Activated CD4-positive, alpha-beta T cell treated with anti-CD3 and anti-CD28 coated beads for 36 hours (primary cell): ENCODE data around the gene KRTAP10-7. TPM values are rescaled to one million over a fixed set of nuclear protein-coding genes. Genes with fewer than 3 reads are reported as not detected.
"Not testable (repeated sequence)": the region's sequence is repeated elsewhere in the genome, so short reads cannot be mapped to it uniquely, and the experiment has no call there.

Experiments
- ATAC-seq: fragments of 200-7000 bp; cut with Tn5 transposase; one replicate; pipeline ENCODE4 v1.10.0; 2021; ENCODE audit warnings: mild to moderate bottlenecking, moderate library complexity
- CTCF ChIA-PET: fragments of 350-600 bp; sonication (Branson Sonifier 250); formaldehyde crosslinking; loops from one replicate; lab custom pipeline; 2021; ENCODE audit warnings: antibody characterized with exemption; lab: Charles Lee
- POLR2A ChIA-PET: fragments of 350-600 bp; sonication (Branson Sonifier 250); formaldehyde crosslinking; loops from one replicate; lab custom pipeline; 2021; ENCODE audit warnings: antibody characterized with exemption, inconsistent platforms; lab: Charles Lee
- DNase-seq: peaks from one replicate; pipeline ENCODE4 v3.0.0-alpha.2; 2020
- H3K27ac Mint-ChIP-seq: one replicate; pipeline ENCODE4 v1.8.0; 2021; ENCODE audit warnings: mixed read lengths
- H3K27me3 Mint-ChIP-seq: one replicate; pipeline ENCODE4 v1.8.0; 2021; ENCODE audit warnings: mixed read lengths
- H3K36me3 Mint-ChIP-seq: one replicate; pipeline ENCODE4 v1.8.0; 2021; ENCODE audit warnings: low read depth, mixed read lengths
- H3K4me1 Mint-ChIP-seq: one replicate; pipeline ENCODE4 v1.8.0; 2021; ENCODE audit warnings: mixed read lengths
- H3K4me3 Mint-ChIP-seq: one replicate; pipeline ENCODE4 v1.8.0; 2021; ENCODE audit warnings: mild to moderate bottlenecking, moderate library complexity, mixed read lengths
- H3K9me3 Mint-ChIP-seq: one replicate; pipeline ENCODE4 v1.8.0; 2021; ENCODE audit warnings: low read depth, mixed read lengths
- intact Hi-C, 2 experiments: fragments of 100-400 bp; cut with DNase I in 1 of 2; cut with micrococcal nuclease in 1 of 2; formaldehyde crosslinking; loops; one replicate each; pipeline versions ENCODE4 v1.14.2 to v1.15.1; 2022 to 2024; cut with DNase I, micrococcal nuclease
- total RNA-seq, 2 experiments: library from RNA; stranded (reverse); gene quantifications; one replicate each; pipeline ENCODE4 v1.2.3, GENCODE V29; 2021

KRTAP10-7 gene
- total RNA-seq, 2 experiments from 2014 or later = not detected

DNA sequence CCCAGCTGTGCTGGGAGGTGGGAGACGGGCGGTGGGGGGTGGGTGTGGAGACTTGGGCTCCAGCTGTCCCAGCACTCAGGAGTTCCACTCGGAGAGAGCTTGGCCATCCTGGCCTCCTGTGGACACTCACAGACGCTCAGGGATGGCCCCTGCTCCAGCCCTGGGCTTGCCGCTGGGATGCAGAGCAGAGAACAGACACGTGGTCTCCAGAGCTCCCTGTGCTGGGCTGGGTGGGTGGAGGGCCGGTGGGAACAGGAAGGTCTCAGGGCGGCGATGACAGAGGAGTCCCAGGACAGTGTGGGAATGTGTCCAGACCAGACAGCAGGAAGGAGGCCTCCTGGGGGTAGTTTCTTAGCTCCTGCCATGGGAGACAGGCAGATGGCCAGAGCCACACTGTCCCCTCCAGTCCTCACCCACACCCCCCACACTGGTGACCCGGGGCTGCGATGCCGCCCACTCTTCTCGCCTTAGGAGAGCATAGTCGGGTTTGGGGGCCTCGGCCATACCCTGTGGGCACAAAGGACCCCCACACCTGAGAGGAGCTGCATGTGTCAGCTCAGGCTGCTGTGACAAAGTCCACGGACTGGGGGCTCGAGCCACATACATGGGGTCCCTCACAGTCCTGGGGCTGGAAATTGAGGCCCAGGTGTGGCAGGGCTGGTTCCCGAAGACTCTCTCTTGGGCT is 28.5 kb downstream of the KRTAP10-7 start:
- no peak for ATAC-seq
- DNase-seq = no peak
- Mint-ChIP-seq H3K4me3 (no peak overlapping the region), H3K9me3 (peaks cover 41% of the 10 kb centered on the region), H3K4me1 (peaks cover 21% of the 10 kb centered on the region), H3K27me3 (no peaks in the 10 kb centered on the region), H3K27ac (no peak overlapping the region), H3K36me3 (peaks cover 7% of the 10 kb centered on the region)
- ChIA-PET CTCF (interaction anchor here (0.6 kb wide), 1 partner anchor 74 kb away, joined by 3 read pairs; no protein-coding TSS in a partner anchor), POLR2A (no interaction called here)
- intact Hi-C loops = no loop called here

DNA sequence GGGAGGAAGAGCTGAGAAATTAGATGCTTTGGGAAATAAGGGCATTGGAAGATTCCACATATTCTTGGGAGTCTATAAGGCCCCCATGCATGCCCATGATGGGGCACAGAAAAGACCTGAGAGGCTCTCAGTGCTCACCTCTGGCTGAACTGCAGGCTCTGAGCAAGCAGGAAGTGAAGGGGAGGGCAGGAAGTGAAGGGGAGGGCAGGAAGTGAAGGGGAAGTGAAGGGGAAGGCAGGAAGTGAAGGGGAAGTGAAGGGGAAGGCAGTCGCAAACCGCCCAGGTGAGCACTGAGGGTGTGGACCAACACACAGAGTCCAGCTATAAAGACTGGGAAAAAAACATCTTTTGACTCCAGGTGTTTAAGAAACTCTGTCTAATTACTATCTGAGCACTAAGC is 30.0 kb downstream of the KRTAP10-7 start:
- Mint-ChIP-seq H3K27me3 (no peaks in the 10 kb centered on the region), H3K36me3 (peaks cover 5% of the 10 kb centered on the region), H3K4me3 (no peak overlapping the region), H3K9me3 (peaks cover 28% of the 10 kb centered on the region), H3K4me1 (peaks cover 21% of the 10 kb centered on the region), H3K27ac (peak overlapping the region; percentile 27)
- no peak for ATAC-seq
- intact Hi-C loops = no loop called here
- ChIA-PET CTCF (no interaction called here), POLR2A (no interaction called here)
- no peak for DNase-seq

DNA sequence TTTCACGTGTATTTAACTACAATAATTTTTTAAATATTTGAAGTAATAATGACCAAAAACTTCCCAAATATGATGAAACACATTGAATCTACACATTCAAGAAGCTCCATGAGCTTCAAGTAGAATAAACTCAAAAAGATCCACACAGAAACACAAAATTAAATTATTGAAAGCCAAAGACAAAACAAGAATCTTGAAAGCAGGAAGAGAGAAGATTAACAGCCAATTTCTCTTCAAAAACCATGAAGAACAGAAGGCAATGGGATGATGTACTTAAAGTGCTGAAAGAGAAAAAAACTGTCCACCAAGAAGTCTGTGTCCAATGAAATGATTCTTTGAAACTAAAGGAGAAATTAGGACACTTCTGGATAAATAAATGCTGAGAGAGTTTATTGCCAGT is 31.7 kb downstream of the KRTAP10-7 start:
- ATAC-seq = no peak
- Mint-ChIP-seq H3K9me3 (peaks cover 28% of the 10 kb centered on the region), H3K4me1 (peaks cover 21% of the 10 kb centered on the region), H3K36me3 (peaks cover 5% of the 10 kb centered on the region), H3K4me3 (no peak overlapping the region), H3K27ac (no peak overlapping the region), H3K27me3 (no peaks in the 10 kb centered on the region)
- intact Hi-C loops = no loop called here
- no peak for DNase-seq
- ChIA-PET CTCF (interaction anchor here (1.5 kb wide), 1 partner anchor 11 kb away, joined by 4 read pairs; no protein-coding TSS in a partner anchor), POLR2A (no interaction called here)

DNA sequence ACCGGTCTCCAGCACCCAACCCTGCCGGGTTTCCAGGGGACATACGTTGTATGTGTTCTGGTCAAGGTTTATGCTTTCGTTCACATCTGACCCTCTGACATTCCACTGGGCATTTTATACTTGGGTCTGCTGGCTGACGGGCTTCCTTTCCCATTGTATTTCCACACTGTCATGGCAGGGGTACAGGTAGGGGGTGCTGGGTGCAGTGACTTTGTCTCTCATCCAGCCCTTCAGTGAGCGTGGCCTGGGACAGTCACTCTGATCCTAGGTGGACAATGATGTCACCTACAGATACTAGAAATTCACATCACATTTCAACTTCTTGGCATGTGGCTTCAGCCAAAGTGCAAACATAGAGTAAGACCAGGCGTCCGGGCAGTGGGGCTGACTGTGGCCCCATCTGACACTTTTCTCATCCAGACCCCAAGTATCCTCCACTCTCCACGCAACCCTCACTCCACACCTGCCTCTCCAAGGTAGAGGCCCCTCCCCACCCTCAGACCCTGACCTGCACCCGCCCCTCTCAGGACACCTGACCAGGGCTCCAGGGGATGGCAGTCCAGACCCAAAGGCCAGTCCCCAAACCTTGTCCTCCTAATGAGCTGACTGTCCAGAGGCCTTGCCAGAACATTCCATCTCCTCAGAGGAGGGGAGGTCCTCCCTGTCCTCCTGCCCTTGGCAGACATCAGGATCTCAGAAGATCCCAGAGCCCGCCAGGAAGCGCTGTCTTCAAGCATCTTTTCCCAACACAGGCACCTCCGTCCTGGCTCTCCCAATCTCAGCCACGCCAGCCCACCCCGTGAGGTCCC is 36.0 kb downstream of the KRTAP10-7 start:
- H3K4me3 Mint-ChIP-seq = no peak overlapping the region
- H3K27me3 Mint-ChIP-seq = no peaks in the 10 kb centered on the region
- CTCF ChIA-PET = no interaction called here
- POLR2A ChIA-PET = no interaction called here
- ATAC-seq = no peak
- H3K9me3 Mint-ChIP-seq = peaks cover 19% of the 10 kb centered on the region
- H3K4me1 Mint-ChIP-seq = no peaks in the 10 kb centered on the region
- intact Hi-C loops = no loop called here
- peaks cover 6% of the 10 kb centered on the region for H3K36me3 Mint-ChIP-seq
- no peak for DNase-seq
- H3K27ac Mint-ChIP-seq = no peak overlapping the region

DNA sequence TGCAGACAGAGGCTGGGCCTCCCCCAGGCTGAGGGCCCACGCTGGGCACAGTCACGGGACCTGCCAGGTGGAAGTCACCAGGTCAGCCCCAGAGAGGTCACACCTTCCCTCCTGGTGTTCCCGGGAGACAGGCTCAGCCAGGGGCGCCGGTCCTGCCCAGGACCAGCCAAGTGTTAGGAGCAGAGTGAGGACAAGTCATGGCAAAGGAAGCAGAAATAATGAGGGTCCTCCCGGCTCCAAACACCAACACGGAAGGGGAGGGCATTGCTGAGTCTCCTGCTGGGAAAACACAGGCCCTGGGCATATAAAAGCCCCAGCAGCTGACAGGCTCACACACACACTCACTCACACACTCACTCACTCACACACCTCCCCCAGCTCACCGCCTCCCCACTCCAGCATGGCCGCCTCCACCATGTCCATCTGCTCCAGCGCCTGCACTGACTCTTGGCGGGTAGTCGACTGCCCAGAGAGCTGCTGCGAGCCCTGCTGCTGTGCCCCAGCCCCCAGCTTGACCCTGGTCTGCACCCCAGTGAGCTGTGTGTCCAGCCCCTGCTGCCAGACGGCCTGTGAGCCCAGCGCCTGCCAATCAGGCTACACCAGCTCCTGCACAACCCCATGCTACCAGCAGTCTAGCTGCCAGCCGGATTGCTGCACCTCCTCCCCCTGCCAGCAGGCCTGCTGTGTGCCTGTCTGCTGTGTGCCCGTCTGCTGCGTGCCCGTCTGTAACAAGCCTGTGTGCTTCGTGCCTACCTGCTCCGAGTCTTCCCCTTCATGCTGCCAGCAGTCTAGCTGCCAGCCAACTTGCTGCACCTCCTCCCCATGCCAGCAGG is 36.8 kb downstream of the KRTAP10-7 start, which contains the start of gene KRTAP10-10:
TSS of gene KRTAP10-10 (plus strand) at position 339 of the 833 bp plus-strand sequence. CDS start at position 401, 62 bp downstream.
- no peak within 1 kb of the TSS for H3K27ac Mint-ChIP-seq
- H3K9me3 Mint-ChIP-seq = peaks cover 17% of the 10 kb centered on the region
- no peaks in the 10 kb centered on the region for H3K4me1 Mint-ChIP-seq
- ATAC-seq (no peak), DNase-seq (no peak)
- H3K4me3 Mint-ChIP-seq = no peak within 1 kb of the TSS
- intact Hi-C loops = no loop called here
- ChIA-PET CTCF (no interaction called here), POLR2A (no interaction called here)
- peaks cover 3% of the 10 kb centered on the region for H3K36me3 Mint-ChIP-seq
- no peaks in the 10 kb centered on the region for H3K27me3 Mint-ChIP-seq

DNA sequence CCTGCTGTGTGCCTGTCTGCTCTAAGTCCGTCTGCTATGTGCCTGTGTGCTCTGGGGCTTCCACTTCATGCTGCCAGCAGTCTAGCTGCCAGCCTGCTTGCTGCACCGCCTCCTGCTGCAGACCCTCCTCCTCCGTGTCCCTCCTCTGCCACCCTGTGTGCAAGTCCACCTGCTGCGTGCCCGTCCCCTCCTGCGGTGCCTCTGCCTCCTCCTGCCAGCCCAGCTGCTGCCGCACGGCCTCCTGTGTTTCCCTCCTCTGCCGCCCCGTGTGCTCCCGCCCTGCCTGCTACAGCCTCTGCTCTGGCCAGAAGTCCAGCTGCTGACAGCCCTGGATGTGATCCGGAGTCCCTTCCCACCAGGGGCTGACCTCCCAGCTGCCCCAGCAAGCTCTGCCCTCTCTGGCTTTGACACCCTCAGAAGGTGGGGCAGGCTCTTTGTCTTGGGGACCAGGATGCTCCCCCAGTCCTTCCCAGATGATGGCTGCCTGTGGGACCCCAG is 37.5 kb downstream of the KRTAP10-7 start:
- H3K27me3 Mint-ChIP-seq, H3K27ac Mint-ChIP-seq, DNase-seq, POLR2A ChIA-PET, ATAC-seq, H3K4me1 Mint-ChIP-seq, intact Hi-C loops, H3K36me3 Mint-ChIP-seq, H3K4me3 Mint-ChIP-seq, CTCF ChIA-PET: not testable (repeated sequence)
- H3K9me3 Mint-ChIP-seq = peaks cover 18% of the 10 kb centered on the region

DNA sequence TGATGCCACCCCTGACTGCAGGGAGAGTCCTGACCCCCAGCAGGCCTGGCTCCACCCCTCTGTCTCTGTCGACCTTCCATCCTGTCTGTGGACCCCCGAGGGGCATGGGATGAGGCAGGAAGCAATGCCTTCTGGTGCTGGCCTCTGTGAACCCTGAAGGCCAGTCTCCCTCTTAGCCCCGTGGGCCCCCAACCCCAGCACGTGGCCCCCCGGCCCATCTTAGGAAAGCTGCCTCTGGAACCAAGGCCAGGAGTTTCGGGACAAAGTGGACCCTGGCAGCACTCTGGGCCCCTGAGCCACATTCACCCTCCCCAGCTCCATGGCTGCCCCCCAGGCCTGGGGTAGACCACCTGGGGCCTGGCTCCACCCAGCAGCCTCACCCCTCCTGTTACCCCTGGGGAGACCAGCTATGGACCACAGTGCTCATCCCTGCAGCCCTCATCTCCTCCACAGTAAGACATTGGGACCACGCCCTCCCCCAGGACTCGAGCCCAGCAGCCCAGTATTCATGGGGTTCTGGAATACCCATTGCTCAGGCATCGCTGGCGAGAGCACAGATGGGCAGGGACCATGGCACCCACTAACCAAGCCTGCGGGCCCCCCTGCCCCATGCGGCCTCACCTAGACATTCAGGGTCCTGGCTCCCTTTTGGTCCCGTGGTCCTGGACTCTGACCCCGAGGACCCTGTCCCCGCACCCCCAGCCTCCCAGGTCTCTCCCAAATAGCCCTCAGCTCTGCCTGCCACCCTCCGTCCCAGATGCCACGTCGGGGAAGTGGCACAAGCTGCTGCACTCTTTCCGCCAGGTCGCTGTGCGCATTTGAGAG is 38.3 kb downstream of the KRTAP10-7 start:
- POLR2A ChIA-PET, H3K27me3 Mint-ChIP-seq, H3K27ac Mint-ChIP-seq, ATAC-seq, H3K36me3 Mint-ChIP-seq, intact Hi-C loops, H3K4me3 Mint-ChIP-seq, CTCF ChIA-PET, H3K4me1 Mint-ChIP-seq, DNase-seq: not testable (repeated sequence)
- peaks cover 20% of the 10 kb centered on the region for H3K9me3 Mint-ChIP-seq

DNA sequence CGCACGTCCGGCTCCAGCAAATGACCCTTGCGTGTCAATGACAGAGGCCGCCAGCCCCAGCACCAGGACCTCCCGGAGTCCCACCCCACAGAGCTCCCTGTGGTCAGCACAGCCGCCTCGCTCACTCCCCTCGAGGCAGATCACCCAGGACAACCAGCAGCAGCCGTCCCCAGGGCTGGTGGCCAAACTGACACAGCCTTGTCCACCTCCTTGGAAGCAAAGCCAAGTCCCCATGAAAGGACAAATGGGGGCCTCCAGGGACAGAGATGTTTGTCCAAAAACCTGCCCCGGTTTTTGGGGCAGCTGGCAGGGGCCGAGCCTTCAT is 38.9 kb downstream of the KRTAP10-7 start:
- no peak overlapping the region for H3K27ac Mint-ChIP-seq
- H3K4me3 Mint-ChIP-seq = no peak overlapping the region
- DNase-seq = no peak
- H3K4me1 Mint-ChIP-seq = no peaks in the 10 kb centered on the region
- H3K9me3 Mint-ChIP-seq = peaks cover 24% of the 10 kb centered on the region
- intact Hi-C loops = no loop called here
- ATAC-seq = no peak
- ChIA-PET POLR2A (no interaction called here), CTCF (no interaction called here)
- H3K27me3 Mint-ChIP-seq = no peaks in the 10 kb centered on the region
- H3K36me3 Mint-ChIP-seq = peaks cover 6% of the 10 kb centered on the region

DNA sequence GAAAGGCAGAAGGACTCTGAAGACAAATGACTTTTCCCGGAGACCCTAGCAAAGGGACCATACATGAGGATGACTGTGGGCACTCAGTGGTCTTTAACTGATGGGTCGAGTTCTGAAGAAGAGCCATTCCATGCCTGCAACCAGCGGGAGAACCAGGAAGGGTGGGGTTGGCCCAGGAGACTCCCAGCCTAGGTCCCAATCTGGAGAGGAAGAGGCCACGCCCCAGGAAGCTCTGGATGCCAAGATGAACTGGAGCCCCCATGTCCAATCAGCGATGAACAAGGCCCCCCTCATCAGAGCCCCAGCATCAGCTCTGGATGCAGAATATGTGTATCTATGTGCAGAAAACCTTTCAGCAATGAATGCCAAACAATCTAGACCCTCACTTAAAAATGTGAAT is 40.4 kb downstream of the KRTAP10-7 start:
- POLR2A ChIA-PET = no interaction called here
- H3K9me3 Mint-ChIP-seq = peaks cover 32% of the 10 kb centered on the region
- ATAC-seq (no peak), DNase-seq (no peak)
- H3K27ac Mint-ChIP-seq = no peak overlapping the region
- H3K27me3 Mint-ChIP-seq = no peaks in the 10 kb centered on the region
- H3K36me3 Mint-ChIP-seq = peaks cover 12% of the 10 kb centered on the region
- CTCF ChIA-PET = no interaction called here
- no peak overlapping the region for H3K4me3 Mint-ChIP-seq
- H3K4me1 Mint-ChIP-seq = no peaks in the 10 kb centered on the region
- intact Hi-C loops = no loop called here

DNA sequence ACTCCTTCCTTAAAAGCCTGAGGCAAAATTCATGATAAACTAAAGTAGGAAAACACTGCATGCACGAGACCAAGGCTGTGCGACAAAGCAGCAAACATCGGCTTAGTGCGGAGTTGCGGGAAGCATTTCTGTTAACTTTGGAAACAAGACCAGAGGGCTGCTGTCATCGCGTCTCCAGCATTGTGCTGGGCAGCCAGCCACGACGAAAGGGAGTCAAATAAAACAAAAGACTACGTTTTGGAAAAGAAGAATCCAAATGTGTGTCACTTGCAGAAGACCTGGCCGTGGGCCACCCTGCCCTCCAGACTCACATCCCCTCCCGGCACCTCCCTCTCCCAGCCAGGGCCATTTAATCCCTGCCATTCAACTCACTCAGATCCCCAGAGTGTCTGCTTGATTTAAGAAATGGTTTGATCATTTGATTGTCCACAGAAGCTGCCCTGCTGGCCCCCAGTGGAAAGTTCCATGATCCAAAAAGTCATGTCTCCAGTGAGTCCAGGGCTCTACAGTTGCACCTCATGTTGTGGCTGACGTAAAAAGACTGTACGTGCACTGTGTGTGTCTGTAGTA is 43.4 kb downstream of the KRTAP10-7 start:
- Mint-ChIP-seq H3K4me1 (no peaks in the 10 kb centered on the region), H3K9me3 (peaks cover 32% of the 10 kb centered on the region), H3K4me3 (no peak overlapping the region), H3K27me3 (no peaks in the 10 kb centered on the region), H3K36me3 (peaks cover 14% of the 10 kb centered on the region), H3K27ac (no peak overlapping the region)
- DNase-seq = no peak
- ATAC-seq = no peak
- intact Hi-C loops = no loop called here
- ChIA-PET POLR2A (no interaction called here), CTCF (no interaction called here)
